Measurements from ENCODE around the gene DGKH. TPM values are rescaled to one million over a fixed set of nuclear protein-coding genes. Genes with fewer than 3 reads are reported as not detected.
"Not testable (repeated sequence)": the region's sequence is repeated elsewhere in the genome, so short reads cannot be mapped to it uniquely, and the experiment has no call there.

DGKH gene
- total RNA-seq, 1 experiment from 2014 or later, result 9.2 TPM

- H3K9me3 ChIP-seq (ENCODE audit: control insufficient read depth in 1 of 2, insufficient read depth in 1 of 2, low read depth in 1 of 2, low read length in 2 of 2), result no peaks in the 10 kb centered on the region
- POLR2A ChIA-PET, result no interaction called here
These were observed 20.4 kb downstream of the DGKH start for GRCh38 chr13:42068886-42069285.

GRCh38 chr13:42070599-42070998, 22.2 kb downstream of the DGKH start:
- DNase-seq (ENCODE audit: low read depth, low spot score); H3K9me3 ChIP-seq (ENCODE audit: control insufficient read depth in 1 of 2, insufficient read depth in 1 of 2, low read depth in 1 of 2, low read length in 2 of 2); H3K36me3 ChIP-seq (ENCODE audit: control insufficient read depth in 1 of 2, insufficient read depth in 2 of 2, low read length in 2 of 2); H3K4me2 ChIP-seq (ENCODE audit: low read length); CTCF ChIA-PET; H3K27ac ChIP-seq (ENCODE audit: low read depth, low read length); intact Hi-C loops (cut with micrococcal nuclease); H3K9me2 ChIP-seq (ENCODE audit: insufficient read depth); H3K79me2 ChIP-seq (ENCODE audit: insufficient read depth, low read length); H3K9ac ChIP-seq (ENCODE audit: low read length); RAD21 ChIA-PET (ENCODE audit: low non-redundant PET in 1 of 2, low total read pairs in 2 of 2, uncharacterized antibody in 2 of 2, unreplicated experiment in 2 of 2); H2AFZ ChIP-seq (ENCODE audit: low read depth, low read length, poor library complexity, severe bottlenecking); BruUV-seq (replicated peaks); POLR2A ChIA-PET; H3K4me1 ChIP-seq (ENCODE audit: control insufficient read depth in 1 of 2, insufficient read depth in 2 of 2, low read length in 2 of 2); ATAC-seq; H3K27me3 ChIP-seq (ENCODE audit: insufficient read depth, low read length); H3K4me3 ChIP-seq (replicated peaks in 1 of 2; ENCODE audit: low read depth in 1 of 2, low read length in 2 of 2); H4K20me1 ChIP-seq (ENCODE audit: insufficient read depth): not testable (repeated sequence)

More at GRCh38 chr13:42068886-42069285, 20.4 kb downstream of the DGKH start:
- intact Hi-C loops (cut with micrococcal nuclease), result no loop called here
- no peak for ATAC-seq
- Histone ChIP-seq H3K4me3 (replicated peaks in 1 of 2; ENCODE audit: low read depth in 1 of 2, low read length in 2 of 2) (no peak overlapping the region), H2AFZ (ENCODE audit: low read depth, low read length, poor library complexity, severe bottlenecking) (no peak overlapping the region), H3K79me2 (ENCODE audit: insufficient read depth, low read length) (no peaks in the 10 kb centered on the region), H3K36me3 (ENCODE audit: control insufficient read depth in 1 of 2, insufficient read depth in 2 of 2, low read length in 2 of 2) (0 out of 4 replicates have a peak, but pooled peaks cover 0 to 5% of the 10 kb centered on the region in 2 experiments), H3K4me2 (ENCODE audit: low read length) (no peak overlapping the region), H4K20me1 (ENCODE audit: insufficient read depth) (no peaks in the 10 kb centered on the region), H3K9ac (ENCODE audit: low read length) (no peak overlapping the region), H3K9me2 (ENCODE audit: insufficient read depth) (no peaks in the 10 kb centered on the region), H3K27me3 (ENCODE audit: insufficient read depth, low read length) (no peaks in the 10 kb centered on the region), H3K27ac (ENCODE audit: low read depth, low read length) (no peak overlapping the region), H3K4me1 (ENCODE audit: control insufficient read depth in 1 of 2, insufficient read depth in 2 of 2, low read length in 2 of 2) (peaks cover 0 to 5% of the 10 kb centered on the region in 2 experiments; a peak in 1 of 4 replicates)
- CTCF ChIA-PET, result no interaction called here
- DNase-seq (ENCODE audit: low read depth, low spot score), result no peak
- RAD21 ChIA-PET (ENCODE audit: low non-redundant PET in 1 of 2, low total read pairs in 2 of 2, uncharacterized antibody in 2 of 2, unreplicated experiment in 2 of 2), result no interaction called here
- no peak for TF ChIP-seq TCF7L2 (IDR thresholded peaks at IDR 0.05; ENCODE audit: borderline replicate concordance, extremely low read depth, insufficient read depth, insufficient read length)
- no TSS peak for BruUV-seq (replicated peaks)

GRCh38 chr13:42071179-42071578, 22.7 kb downstream of the DGKH start:
- RAD21 ChIA-PET (ENCODE audit: low non-redundant PET in 1 of 2, low total read pairs in 2 of 2, uncharacterized antibody in 2 of 2, unreplicated experiment in 2 of 2); ATAC-seq; H3K9ac ChIP-seq (ENCODE audit: low read length); H3K4me2 ChIP-seq (ENCODE audit: low read length); H2AFZ ChIP-seq (ENCODE audit: low read depth, low read length, poor library complexity, severe bottlenecking); DNase-seq (ENCODE audit: low read depth, low spot score); H3K79me2 ChIP-seq (ENCODE audit: insufficient read depth, low read length); H4K20me1 ChIP-seq (ENCODE audit: insufficient read depth); POLR2A ChIA-PET; intact Hi-C loops (cut with micrococcal nuclease); H3K9me3 ChIP-seq (ENCODE audit: control insufficient read depth in 1 of 2, insufficient read depth in 1 of 2, low read depth in 1 of 2, low read length in 2 of 2); BruUV-seq (replicated peaks); H3K27ac ChIP-seq (ENCODE audit: low read depth, low read length); CTCF ChIA-PET; H3K9me2 ChIP-seq (ENCODE audit: insufficient read depth); H3K4me3 ChIP-seq (replicated peaks in 1 of 2; ENCODE audit: low read depth in 1 of 2, low read length in 2 of 2); H3K27me3 ChIP-seq (ENCODE audit: insufficient read depth, low read length); H3K4me1 ChIP-seq (ENCODE audit: control insufficient read depth in 1 of 2, insufficient read depth in 2 of 2, low read length in 2 of 2); H3K36me3 ChIP-seq (ENCODE audit: control insufficient read depth in 1 of 2, insufficient read depth in 2 of 2, low read length in 2 of 2): not testable (repeated sequence)

Measured in HCT116 (cell line).